HCT116 (cell line): ENCODE measurements around the gene CHRNA7. TPM values are rescaled to one million over a fixed set of nuclear protein-coding genes. Genes with fewer than 3 reads are reported as not detected.
"Not testable (repeated sequence)": the region's sequence is repeated elsewhere in the genome, so short reads cannot be mapped to it uniquely, and the experiment has no call there.

Experiments
- ATAC-seq: fragments of 200-7000 bp; cut with Tn5 transposase; 2 replicates; pipeline ENCODE4 v1.9.1; 2020; ENCODE audit warnings: mild to moderate bottlenecking, moderate library complexity
- BruUV-seq: library from RNA; stranded (reverse); fragments of 400-500 nt; replicated peaks from 2 replicates; lab custom pipeline; 2021; lab: Mats Ljungman, UMichigan
- CTCF ChIA-PET: fragments of 300-600 bp; sonication (Branson Sonifier 250); formaldehyde crosslinking; loops from one replicate; lab custom pipeline; 2021; ENCODE audit warnings: antibody characterized with exemption; lab: Charles Lee
- POLR2A ChIA-PET: fragments of 300-600, 350-600 bp; sonication (Branson Sonifier 250); formaldehyde crosslinking; loops from one replicate; lab custom pipeline; 2021; ENCODE audit warnings: antibody characterized with exemption; lab: Charles Lee
- RAD21 ChIA-PET, 2 experiments: fragments of 300-600 bp; sonication (Branson Sonifier 250); formaldehyde crosslinking; loops; one replicate each; lab custom pipeline; 2023; ENCODE audit warnings: low total read pairs in 2 of 2; ENCODE audit not compliant: uncharacterized antibody in 2 of 2, unreplicated experiment in 2 of 2, low non-redundant PET in 1 of 2; lab: Charles Lee
- DNase-seq: peaks from one replicate; pipeline ENCODE4 v3.0.0-alpha.2; 2010; ENCODE audit warnings: low read depth, low spot score
- H2AFZ ChIP-seq: fragments of 200-600 bp; shearing (Covaris generic), sonication (generic); 2 replicates; pipeline ENCODE4 v1.6.1; 2017; ENCODE audit warnings: low read depth, mixed run types, mixed read lengths, antibody characterized with exemption, low read length; ENCODE audit not compliant: poor library complexity, severe bottlenecking
- H3K27ac ChIP-seq: 2 replicates; pipeline ENCODE4 v1.5.1; 2012; ENCODE audit warnings: low read depth, low read length
- H3K27me3 ChIP-seq: fragments of 200-600 bp; sonication (generic); 2 replicates; pipeline ENCODE4 v1.6.1; 2016; ENCODE audit warnings: mixed run types, low read length, mixed read lengths; ENCODE audit not compliant: insufficient read depth
- H3K36me3 ChIP-seq, 2 experiments: fragments of 200-500 bp in 1 of 2; fragments of 200-600 bp in 1 of 2; sonication (Bioruptor generic) in 1 of 2; sonication (generic) in 1 of 2; 2 replicates each; pipeline versions ENCODE4 v1.5.1 to v1.6.1; 2014 to 2016; ENCODE audit warnings: low read length in 2 of 2, inconsistent platforms in 1 of 2, mixed read lengths in 1 of 2, mixed run types in 1 of 2; ENCODE audit not compliant: insufficient read depth in 2 of 2, control insufficient read depth in 1 of 2
- H3K4me1 ChIP-seq, 2 experiments: fragments of 200-600 bp in 1 of 2; sonication (generic) in 1 of 2; 2 replicates each; pipeline versions ENCODE4 v1.5.1 to v1.6.1; 2012 to 2017; ENCODE audit warnings: low read length in 2 of 2, inconsistent platforms in 1 of 2, mild to moderate bottlenecking in 1 of 2, mixed read lengths in 1 of 2, mixed run types in 1 of 2, moderate library complexity in 1 of 2; ENCODE audit not compliant: insufficient read depth in 2 of 2, control insufficient read depth in 1 of 2
- H3K4me2 ChIP-seq: fragments of 200-600 bp; sonication (generic); 2 replicates; pipeline ENCODE4 v1.6.1; 2017; ENCODE audit warnings: mixed run types, low read length, mixed read lengths
- H3K4me3 ChIP-seq, 2 experiments: fragments of 200-600 bp in 1 of 2; sonication (generic) in 1 of 2; replicated peaks in 1 of 2; 2 replicates each; pipeline ENCODE4 v1.5.1; 2011 to 2016; ENCODE audit warnings: low read length in 2 of 2, control low read depth in 1 of 2, low read depth in 1 of 2, mild to moderate bottlenecking in 1 of 2, mixed read lengths in 1 of 2, mixed run types in 1 of 2
- H3K79me2 ChIP-seq: fragments of 200-600 bp; sonication (generic); 2 replicates; pipeline ENCODE4 v1.6.1; 2017; ENCODE audit warnings: mild to moderate bottlenecking, mixed run types, low read length, moderate library complexity, mixed read lengths; ENCODE audit not compliant: insufficient read depth
- H3K9ac ChIP-seq: fragments of 200-600 bp; sonication (generic); 2 replicates; pipeline ENCODE4 v1.6.1; 2016; ENCODE audit warnings: low read length, mixed read lengths
- H3K9me2 ChIP-seq: fragments of 200-600 bp; sonication (generic), shearing (Covaris generic); 2 replicates; pipeline ENCODE4 v1.6.1; 2017; ENCODE audit warnings: mixed run types, mild to moderate bottlenecking, moderate library complexity; ENCODE audit not compliant: insufficient read depth
- H3K9me3 ChIP-seq, 2 experiments: fragments of 200-500 bp in 1 of 2; fragments of 200-600 bp in 1 of 2; sonication (Bioruptor generic) in 1 of 2; sonication (generic) in 1 of 2; 2 replicates each; pipeline ENCODE4 v1.6.1; 2014 to 2017; ENCODE audit warnings: low read length in 2 of 2, mixed read lengths in 2 of 2, inconsistent platforms in 1 of 2, low read depth in 1 of 2, mild to moderate bottlenecking in 1 of 2, mixed run types in 1 of 2, moderate library complexity in 1 of 2; ENCODE audit not compliant: control insufficient read depth in 1 of 2, insufficient read depth in 1 of 2
- H4K20me1 ChIP-seq: fragments of 200-600 bp; sonication (generic), shearing (Covaris generic); 2 replicates; pipeline ENCODE4 v1.6.1; 2017; ENCODE audit warnings: mixed run types, mild to moderate bottlenecking, moderate library complexity; ENCODE audit not compliant: insufficient read depth
- CBX3 ChIP-seq: IDR thresholded peaks from 2 replicates; pipeline ENCODE4 v1.6.1; 2012; ENCODE audit warnings: low read depth
- CEBPB ChIP-seq: IDR thresholded peaks from 2 replicates; pipeline ENCODE4 v1.6.1; 2012; ENCODE audit warnings: low read depth
- EGR1 ChIP-seq: IDR thresholded peaks from 2 replicates; pipeline ENCODE4 v1.6.1; 2012; ENCODE audit warnings: low read depth
- ELF1 ChIP-seq: IDR thresholded peaks from 2 replicates; pipeline ENCODE4 v1.6.1; 2012; ENCODE audit warnings: low read depth, borderline replicate concordance
- EZH2phosphoT487 ChIP-seq: fragments of 200-600 bp; IDR thresholded peaks from 2 replicates; pipeline ENCODE4 v1.6.1; 2018; ENCODE audit warnings: antibody characterized with exemption, borderline replicate concordance
- JUND ChIP-seq: IDR thresholded peaks from 2 replicates; pipeline ENCODE4 v1.6.1; 2012
- POLR2A ChIP-seq: IDR thresholded peaks from 2 replicates; pipeline ENCODE4 v1.7.0; 2011; ENCODE audit warnings: borderline replicate concordance; ENCODE audit not compliant: insufficient read depth, insufficient read length; ENCODE audit errors: extremely low read depth
- POLR2AphosphoS5 ChIP-seq: IDR thresholded peaks from 2 replicates; pipeline ENCODE4 v1.6.1; 2011; ENCODE audit warnings: mild to moderate bottlenecking, low read depth, low read length, moderate library complexity
- RAD21 ChIP-seq: IDR thresholded peaks from 2 replicates; pipeline ENCODE4 v1.6.1; 2012; ENCODE audit warnings: low read depth, mild to moderate bottlenecking
- SIN3A ChIP-seq: IDR thresholded peaks from 2 replicates; pipeline ENCODE4 v1.6.1; 2012; ENCODE audit warnings: low read depth
- SP1 ChIP-seq: IDR thresholded peaks from 2 replicates; pipeline ENCODE4 v1.6.1; 2012; ENCODE audit warnings: low read depth
- SRF ChIP-seq: IDR thresholded peaks from 2 replicates; pipeline ENCODE4 v1.6.1; 2012; ENCODE audit warnings: low read depth
- YY1 ChIP-seq: IDR thresholded peaks from 2 replicates; pipeline ENCODE4 v1.6.1; 2011; ENCODE audit warnings: low read length, low read depth, moderate library complexity, mild to moderate bottlenecking; ENCODE audit not compliant: insufficient replicate concordance; ENCODE audit errors: extremely low read depth
- ZFX ChIP-seq: fragments of 450-650 bp; IDR thresholded peaks from 2 replicates; pipeline ENCODE4 v1.6.1; 2017
- intact Hi-C: fragments of 100-400 bp; cut with micrococcal nuclease; formaldehyde crosslinking; loops from 2 replicates; pipeline ENCODE4 v1.10.0; 2022
- total RNA-seq: library from RNA; stranded (reverse); gene quantifications from one replicate; pipeline ENCODE4 v1.2.1, GENCODE V29; 2021; ENCODE audit not compliant: unreplicated experiment
- TF ChIP-seq, protein P1 (sequence below), 3 experiments: fragments of 200-600 bp in 1 of 3; sonication (generic) in 1 of 3; IDR thresholded peaks in 2 of 3; conservative IDR thresholded peaks in 1 of 3; 2 replicates each; pipeline ENCODE4 v1.5.1; 2012 to 2017; ENCODE audit warnings: low read depth in 2 of 3, low read length in 2 of 3, antibody characterized with exemption in 1 of 3, borderline replicate concordance in 1 of 3, control low read depth in 1 of 3, mild to moderate bottlenecking in 1 of 3, mixed read lengths in 1 of 3, mixed run types in 1 of 3, moderate library complexity in 1 of 3; ENCODE audit not compliant: insufficient read depth in 1 of 3
- TF ChIP-seq, protein P2 (sequence below): IDR thresholded peaks from 2 replicates; pipeline ENCODE4 v1.6.1; 2012

CHRNA7 gene
- total RNA-seq, 1 experiment from 2014 or later: 6.8 TPM

DNA sequence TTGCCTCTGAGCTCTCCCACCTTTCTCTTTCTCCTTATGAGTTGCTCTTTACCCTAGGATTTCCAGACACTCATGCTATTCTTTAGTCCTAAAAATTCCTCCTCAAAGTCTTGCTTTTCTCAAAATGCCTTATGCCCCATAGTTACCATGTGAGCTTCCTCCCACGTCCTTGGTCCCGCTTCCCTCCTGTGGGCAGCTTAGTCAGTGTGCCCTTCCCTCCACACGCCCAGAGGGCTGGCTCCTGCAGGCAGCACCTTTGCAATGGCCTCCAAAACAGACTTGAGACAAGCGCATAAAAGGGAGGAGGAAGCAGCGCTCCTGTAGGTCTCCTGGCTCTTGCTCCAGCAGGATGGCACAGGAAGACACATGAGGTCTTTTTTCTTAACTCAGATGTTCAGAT lies 168.6 kb downstream of the CHRNA7 start:
- POLR2A ChIA-PET, CTCF ChIA-PET, H3K27me3 ChIP-seq, H3K4me2 ChIP-seq, ATAC-seq, H3K4me1 ChIP-seq, H3K9me2 ChIP-seq, H4K20me1 ChIP-seq, H3K9me3 ChIP-seq, H3K4me3 ChIP-seq, intact Hi-C loops, H3K9ac ChIP-seq, H3K27ac ChIP-seq, H2AFZ ChIP-seq, BruUV-seq, RAD21 ChIA-PET, H3K79me2 ChIP-seq, DNase-seq, H3K36me3 ChIP-seq: not testable (repeated sequence)

DNA sequence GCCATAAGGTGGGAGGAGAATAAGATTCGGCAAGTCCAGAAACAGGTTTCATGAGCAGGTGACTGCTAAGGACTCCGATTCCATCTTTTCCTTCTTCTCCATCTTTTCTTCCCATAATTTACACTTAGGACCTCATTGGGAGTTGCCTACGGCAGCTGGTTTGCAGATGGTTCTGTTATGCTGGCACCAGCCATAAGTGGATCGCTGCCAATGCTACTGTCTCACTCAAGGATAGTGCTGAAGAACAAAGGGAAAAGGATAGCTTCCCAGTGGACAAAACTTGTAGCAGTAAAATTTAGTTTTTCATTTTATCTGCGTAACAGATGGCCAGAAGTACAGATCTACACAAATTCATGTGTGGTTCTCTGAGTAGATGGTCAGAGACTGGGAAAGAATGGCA lies 178.8 kb downstream of the CHRNA7 start:
- H3K9me2 ChIP-seq, H3K4me1 ChIP-seq, H4K20me1 ChIP-seq, H3K27ac ChIP-seq, H3K4me3 ChIP-seq, BruUV-seq, H2AFZ ChIP-seq, intact Hi-C loops, H3K9ac ChIP-seq, H3K4me2 ChIP-seq, H3K27me3 ChIP-seq, ATAC-seq, H3K79me2 ChIP-seq, H3K36me3 ChIP-seq, POLR2A ChIA-PET, DNase-seq, H3K9me3 ChIP-seq, CTCF ChIA-PET, RAD21 ChIA-PET: not testable (repeated sequence)

DNA sequence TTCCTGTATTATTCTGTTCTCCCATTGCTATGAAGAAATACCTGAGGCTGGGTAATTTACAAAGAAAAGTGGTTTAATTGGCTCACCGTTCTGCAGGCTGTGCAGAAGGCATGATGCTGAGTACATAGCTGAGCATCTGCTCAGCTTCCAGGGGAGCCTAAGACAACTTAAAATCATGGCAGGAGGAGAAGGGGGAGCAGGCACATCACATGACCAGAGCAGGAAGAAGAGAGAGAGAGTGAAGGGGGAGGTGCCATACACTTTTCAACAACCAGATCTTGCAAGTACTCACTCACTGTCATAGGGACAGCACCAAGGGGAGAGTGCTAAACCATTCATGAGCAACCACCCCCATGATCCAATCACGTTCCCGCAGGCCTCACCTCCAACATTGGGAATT lies 188.4 kb downstream of the CHRNA7 start:
- Histone ChIP-seq H3K36me3 (no peaks in the 10 kb centered on the region), H3K9me3 (no peaks in the 10 kb centered on the region), H4K20me1 (no peaks in the 10 kb centered on the region), H3K27me3 (no peaks in the 10 kb centered on the region; the same call in 1 of the 2 replicates), H3K79me2 (no peaks in the 10 kb centered on the region), H3K4me3 (no peak overlapping the region), H2AFZ (no peak overlapping the region), H3K27ac (no peak overlapping the region), H3K9me2 (no peaks in the 10 kb centered on the region), H3K4me2 (no peak overlapping the region), H3K9ac (no peak overlapping the region), H3K4me1 (no peaks in the 10 kb centered on the region)
- ChIA-PET RAD21 (no interaction called here), POLR2A (no interaction called here), CTCF (no interaction called here)
- BruUV-seq: no TSS peak
- intact Hi-C loops: no loop called here
- DNase-seq (no peak), ATAC-seq (no peak)
- TF ChIP-seq JUND (no peak), ELF1 (no peak), SRF (no peak), SP1 (no peak), POLR2A (no peak), CBX3 (no peak), YY1 (no peak), CEBPB (no peak), SIN3A (no peak), EZH2phosphoT487 (no peak), POLR2AphosphoS5 (no peak), RAD21 (no peak), ZFX (no peak), EGR1 (no peak)
- TF ChIP-seq, protein P1, sequence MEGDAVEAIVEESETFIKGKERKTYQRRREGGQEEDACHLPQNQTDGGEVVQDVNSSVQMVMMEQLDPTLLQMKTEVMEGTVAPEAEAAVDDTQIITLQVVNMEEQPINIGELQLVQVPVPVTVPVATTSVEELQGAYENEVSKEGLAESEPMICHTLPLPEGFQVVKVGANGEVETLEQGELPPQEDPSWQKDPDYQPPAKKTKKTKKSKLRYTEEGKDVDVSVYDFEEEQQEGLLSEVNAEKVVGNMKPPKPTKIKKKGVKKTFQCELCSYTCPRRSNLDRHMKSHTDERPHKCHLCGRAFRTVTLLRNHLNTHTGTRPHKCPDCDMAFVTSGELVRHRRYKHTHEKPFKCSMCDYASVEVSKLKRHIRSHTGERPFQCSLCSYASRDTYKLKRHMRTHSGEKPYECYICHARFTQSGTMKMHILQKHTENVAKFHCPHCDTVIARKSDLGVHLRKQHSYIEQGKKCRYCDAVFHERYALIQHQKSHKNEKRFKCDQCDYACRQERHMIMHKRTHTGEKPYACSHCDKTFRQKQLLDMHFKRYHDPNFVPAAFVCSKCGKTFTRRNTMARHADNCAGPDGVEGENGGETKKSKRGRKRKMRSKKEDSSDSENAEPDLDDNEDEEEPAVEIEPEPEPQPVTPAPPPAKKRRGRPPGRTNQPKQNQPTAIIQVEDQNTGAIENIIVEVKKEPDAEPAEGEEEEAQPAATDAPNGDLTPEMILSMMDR (IDR thresholded peaks at IDR 0.05 in 2 of 3, conservative IDR thresholded peaks at IDR 0.05 in 1 of 3; ENCODE audit: borderline replicate concordance in 1 of 3, insufficient read depth in 1 of 3, low read depth in 2 of 3, low read length in 2 of 3): no peak
- TF ChIP-seq, protein P2, sequence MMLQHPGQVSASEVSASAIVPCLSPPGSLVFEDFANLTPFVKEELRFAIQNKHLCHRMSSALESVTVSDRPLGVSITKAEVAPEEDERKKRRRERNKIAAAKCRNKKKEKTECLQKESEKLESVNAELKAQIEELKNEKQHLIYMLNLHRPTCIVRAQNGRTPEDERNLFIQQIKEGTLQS: no peak
